Rectal smooth muscle tissue (tissue), 1 donor: Measurements from ENCODE around the gene FGGY.
"Not testable (repeated sequence)": the region's sequence is repeated elsewhere in the genome, so short reads cannot be mapped to it uniquely, and the experiment has no call there.

Source experiments
- H3K27ac ChIP-seq: one replicate; pipeline ENCODE4 v1.7.0; 2013; ENCODE audit warnings: low read depth, low read length, inconsistent platforms
- H3K27me3 ChIP-seq: one replicate; pipeline ENCODE4 v1.7.0; 2013; ENCODE audit warnings: low read length; ENCODE audit not compliant: control insufficient read depth, insufficient read depth
- H3K36me3 ChIP-seq: one replicate; pipeline ENCODE4 v1.7.0; 2013; ENCODE audit warnings: low read length; ENCODE audit not compliant: control insufficient read depth, insufficient read depth
- H3K4me1 ChIP-seq: one replicate; pipeline ENCODE4 v1.7.0; 2013; ENCODE audit warnings: low read length; ENCODE audit not compliant: control insufficient read depth, insufficient read depth
- H3K4me3 ChIP-seq: one replicate; pipeline ENCODE4 v1.7.0; 2013; ENCODE audit warnings: low read length
- H3K9ac ChIP-seq: one replicate; pipeline ENCODE4 v1.7.0; 2013; ENCODE audit warnings: low read length

FGGY gene

DNA sequence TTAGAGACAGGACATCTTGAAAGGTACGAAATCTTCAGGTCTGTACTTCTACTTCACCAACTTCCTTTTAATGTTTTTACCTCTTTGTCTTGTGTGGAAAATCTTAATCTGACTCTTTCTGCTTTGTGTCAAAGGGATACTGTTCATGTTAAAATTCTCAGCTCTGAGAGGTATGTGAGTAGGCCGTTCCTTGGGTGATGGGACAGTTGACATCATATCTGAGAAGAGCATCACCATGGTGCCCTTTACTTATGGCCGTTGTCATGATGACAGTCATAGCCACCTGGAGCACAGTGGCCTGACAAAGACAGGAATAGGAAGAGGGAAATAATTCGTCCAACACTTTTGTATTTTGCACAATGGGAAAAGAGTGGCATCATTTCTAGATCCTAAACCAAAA, 145.6 kb downstream of the FGGY start:
- Histone ChIP-seq H3K27me3 (no peaks in the 10 kb centered on the region), H3K4me3 (no peak overlapping the region), H3K36me3 (no peaks in the 10 kb centered on the region), H3K9ac (no peak overlapping the region), H3K27ac (no peak overlapping the region), H3K4me1 (peaks cover 25% of the 10 kb centered on the region)

GRCh38 chr1:59443310-59443709, 146.4 kb downstream of the FGGY start:
- Histone ChIP-seq H3K4me1 (peaks cover 34% of the 10 kb centered on the region), H3K4me3 (no peak overlapping the region), H3K36me3 (no peaks in the 10 kb centered on the region), H3K27me3 (no peaks in the 10 kb centered on the region), H3K27ac (no peak overlapping the region), H3K9ac (no peak overlapping the region)

GRCh38 chr1:59444520-59444919, 147.6 kb downstream of the FGGY start:
- peak overlapping the region; percentile 76 for H3K27ac ChIP-seq

DNA sequence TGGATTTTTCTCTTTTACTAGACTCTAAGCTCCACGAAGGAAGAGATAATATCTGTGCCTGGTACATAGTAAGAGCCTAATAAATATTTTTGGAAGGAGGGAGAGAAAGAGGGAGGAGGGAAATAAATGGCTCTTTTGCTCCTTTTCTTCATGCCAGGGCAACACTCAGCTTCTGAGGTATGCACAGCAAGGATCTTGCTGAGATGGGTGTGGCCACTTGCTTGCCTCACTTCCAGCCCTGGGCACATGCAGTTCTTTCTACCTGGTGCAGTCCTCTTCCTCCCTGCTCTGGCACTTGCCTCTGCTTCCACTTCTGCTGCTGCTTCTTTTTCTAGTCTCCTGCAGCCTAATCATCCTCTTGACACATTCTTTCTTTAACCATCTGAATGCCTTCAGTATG, 148.1 kb downstream of the FGGY start:
- no peaks in the 10 kb centered on the region for H3K27me3 ChIP-seq
- peaks cover 36% of the 10 kb centered on the region for H3K4me1 ChIP-seq
- no peak overlapping the region for H3K4me3 ChIP-seq
- H3K27ac ChIP-seq: peak overlapping the region; percentile 76
- no peaks in the 10 kb centered on the region for H3K36me3 ChIP-seq
- H3K9ac ChIP-seq: no peak overlapping the region

More at GRCh38 chr1:59444520-59444919, 147.6 kb downstream of the FGGY start:
- no peak overlapping the region for H3K9ac ChIP-seq
- no peak overlapping the region for H3K4me3 ChIP-seq
- H3K36me3 ChIP-seq: no peaks in the 10 kb centered on the region
- no peaks in the 10 kb centered on the region for H3K27me3 ChIP-seq
- peaks cover 36% of the 10 kb centered on the region for H3K4me1 ChIP-seq

DNA sequence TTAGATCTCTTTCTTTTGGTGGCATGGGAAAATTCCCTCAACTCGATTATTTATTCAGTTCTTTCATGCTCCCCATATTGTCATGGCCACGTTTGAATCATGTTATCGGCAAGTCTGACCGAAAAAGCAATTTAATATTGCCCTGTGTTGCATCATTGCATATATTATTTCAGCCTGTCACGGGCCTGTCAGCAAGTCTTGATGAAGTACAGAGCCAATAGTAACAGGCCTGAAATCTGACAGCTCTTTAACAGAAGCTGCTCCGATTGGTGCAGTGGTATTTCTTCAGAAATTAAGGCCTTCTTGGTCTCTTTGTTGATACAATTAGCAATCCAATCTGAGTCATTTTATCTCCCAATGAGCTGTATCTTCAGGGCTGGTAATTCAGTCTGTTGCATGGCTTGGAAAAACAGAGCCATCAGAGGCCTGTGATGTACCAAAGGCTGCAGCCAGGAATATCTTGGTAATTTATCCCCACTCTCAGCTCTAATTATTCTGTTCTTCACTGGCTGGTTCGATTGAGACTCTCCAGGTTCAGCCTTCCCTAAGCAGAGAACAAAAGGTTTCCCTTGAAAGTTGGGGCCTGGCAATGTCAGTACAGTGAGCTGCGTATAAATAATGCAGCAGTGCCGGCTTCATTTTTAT, 149.5 kb downstream of the FGGY start:
- Histone ChIP-seq H3K27me3 (no peaks in the 10 kb centered on the region), H3K27ac (peak overlapping the region; percentile 81), H3K9ac (no peak overlapping the region), H3K36me3 (no peaks in the 10 kb centered on the region), H3K4me1 (peaks cover 36% of the 10 kb centered on the region), H3K4me3 (no peak overlapping the region)

GRCh38 chr1:59452026-59452425, 155.1 kb downstream of the FGGY start:
- Histone ChIP-seq H3K9ac (no peak overlapping the region), H3K4me3 (no peak overlapping the region), H3K27ac (no peak overlapping the region), H3K36me3 (no peaks in the 10 kb centered on the region), H3K27me3 (no peaks in the 10 kb centered on the region), H3K4me1 (peaks cover 15% of the 10 kb centered on the region)

DNA sequence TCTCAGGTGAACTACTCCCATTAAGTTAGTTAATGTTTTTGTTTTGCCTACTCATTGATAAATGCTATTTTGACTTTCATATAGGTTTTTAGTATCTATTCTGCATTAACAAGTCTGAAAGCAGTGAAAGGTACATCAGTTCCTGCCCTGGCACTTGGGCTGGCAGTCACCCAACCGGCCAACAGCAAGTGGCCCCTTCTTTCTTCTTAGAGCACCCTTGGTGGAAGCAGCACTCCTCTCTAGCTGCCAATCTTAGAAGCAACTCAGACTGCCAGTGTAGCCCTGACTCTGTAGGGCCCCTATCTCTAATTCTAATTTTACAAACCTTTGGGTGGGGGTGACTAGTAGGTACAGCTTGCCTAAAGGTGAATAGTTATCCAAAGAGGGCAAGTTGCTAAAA, 155.7 kb downstream of the FGGY start:
- Histone ChIP-seq H3K9ac (no peak overlapping the region), H3K36me3 (no peaks in the 10 kb centered on the region), H3K27me3 (no peaks in the 10 kb centered on the region), H3K27ac (no peak overlapping the region), H3K4me1 (peaks cover 10% of the 10 kb centered on the region), H3K4me3 (no peak overlapping the region)

GRCh38 chr1:59453297-59453968, 156.5 kb downstream of the FGGY start:
- Histone ChIP-seq H3K36me3 (no peaks in the 10 kb centered on the region), H3K27ac (no peak overlapping the region), H3K27me3 (no peaks in the 10 kb centered on the region), H3K4me3 (no peak overlapping the region), H3K4me1 (peaks cover under 1% of the 10 kb centered on the region), H3K9ac (no peak overlapping the region)

- Histone ChIP-seq H3K4me1 (no peaks in the 10 kb centered on the region), H3K36me3 (no peaks in the 10 kb centered on the region)
Measured at GRCh38 chr1:59455206-59455605, 158.3 kb downstream of the FGGY start.

DNA sequence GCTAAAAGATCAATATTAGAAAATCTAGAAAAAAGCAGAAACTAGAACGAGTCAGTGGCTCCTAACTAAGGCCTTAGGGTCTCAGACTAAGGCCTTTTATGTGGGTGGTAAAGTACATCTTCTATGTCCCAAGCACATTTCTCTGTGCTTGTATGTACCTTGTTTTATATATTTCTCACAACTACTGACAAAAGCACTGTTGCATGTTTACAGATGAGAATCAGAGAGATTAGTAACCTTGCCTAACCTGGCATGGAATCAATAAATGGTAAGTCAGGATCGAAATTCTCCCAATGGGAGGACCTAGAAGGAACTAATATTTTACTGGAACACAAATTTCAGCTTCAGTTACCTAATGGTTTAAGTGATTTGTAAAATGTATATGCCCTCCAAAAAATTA, 160.9 kb downstream of the FGGY start:
- no peaks in the 10 kb centered on the region for H3K4me1 ChIP-seq
- H3K27ac ChIP-seq: no peak overlapping the region
- no peaks in the 10 kb centered on the region for H3K27me3 ChIP-seq
- no peaks in the 10 kb centered on the region for H3K36me3 ChIP-seq
- H3K9ac ChIP-seq: no peak overlapping the region
- H3K4me3 ChIP-seq: no peak overlapping the region

More at GRCh38 chr1:59455206-59455605, 158.3 kb downstream of the FGGY start:
- Histone ChIP-seq H3K27me3 (no peaks in the 10 kb centered on the region), H3K4me3 (no peak overlapping the region), H3K27ac (no peak overlapping the region), H3K9ac (no peak overlapping the region)

- Histone ChIP-seq H3K36me3 (no peaks in the 10 kb centered on the region), H3K9ac (no peak overlapping the region), H3K4me3 (no peak overlapping the region), H3K27me3 (no peaks in the 10 kb centered on the region), H3K27ac (no peak overlapping the region), H3K4me1 (no peaks in the 10 kb centered on the region)
Measured at GRCh38 chr1:59458884-59459283, 162.0 kb downstream of the FGGY start.

GRCh38 chr1:59462942-59463341, 166.0 kb downstream of the FGGY start:
- H3K27ac ChIP-seq, H3K4me1 ChIP-seq, H3K4me3 ChIP-seq, H3K9ac ChIP-seq, H3K27me3 ChIP-seq, H3K36me3 ChIP-seq: not testable (repeated sequence)

DNA sequence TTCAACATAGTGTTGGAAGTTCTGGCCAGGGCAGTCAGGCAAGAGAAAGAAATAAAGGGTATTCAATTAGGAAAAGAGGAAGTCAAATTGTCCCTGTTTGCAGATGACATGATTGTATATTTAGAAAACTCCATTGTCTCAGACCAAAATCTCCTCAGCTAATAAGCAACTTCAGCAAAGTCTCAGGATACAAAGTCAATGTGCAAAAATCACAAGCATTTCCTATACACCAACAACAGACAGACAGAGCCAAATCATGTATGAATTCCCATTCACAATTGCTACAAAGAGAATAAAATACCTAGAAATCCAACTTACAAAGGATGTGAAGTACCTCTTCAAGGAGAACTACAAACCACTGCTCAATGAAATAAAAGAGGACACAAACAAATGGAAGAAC, 168.6 kb downstream of the FGGY start:
- not testable (repeated sequence) for H3K27me3 ChIP-seq, H3K4me1 ChIP-seq, H3K9ac ChIP-seq, H3K27ac ChIP-seq, H3K36me3 ChIP-seq, H3K4me3 ChIP-seq
